NCI-H82 (cell line): ENCODE results near the gene SUPT3H.
"Not testable (repeated sequence)": the region's sequence is repeated elsewhere in the genome, so short reads cannot be mapped to it uniquely, and the experiment has no call there.

Source experiments
- DNase-seq: peaks from one replicate; lab custom pipeline; 2025; lab: John Stamatoyannopoulos, UW

The SUPT3H gene

GRCh38 chr6:45062659-45063058 is 315.1 kb downstream of the SUPT3H start:
- DNase-seq, result not testable (repeated sequence)

GRCh38 chr6:45057711-45058110 is 320.0 kb downstream of the SUPT3H start:
- DNase-seq, result no peak

GRCh38 chr6:45054610-45055009 is 323.1 kb downstream of the SUPT3H start:
- no peak for DNase-seq

GRCh38 chr6:45052325-45052724 is 325.4 kb downstream of the SUPT3H start:
- no peak for DNase-seq

GRCh38 chr6:45049188-45049843 is 328.4 kb downstream of the SUPT3H start:
- no peak for DNase-seq

GRCh38 chr6:45047573-45047972 is 330.2 kb downstream of the SUPT3H start:
- no peak for DNase-seq

- no peak for DNase-seq
Measured at GRCh38 chr6:45045253-45045601, 332.5 kb downstream of the SUPT3H start.

- no peak for DNase-seq
Measured at GRCh38 chr6:45044510-45045252, 333.1 kb downstream of the SUPT3H start.

GRCh38 chr6:45044086-45044485 is 333.6 kb downstream of the SUPT3H start:
- DNase-seq, result peak; percentile 36

GRCh38 chr6:45042673-45043072 is 335.1 kb downstream of the SUPT3H start:
- DNase-seq, result not testable (repeated sequence)

GRCh38 chr6:45038226-45038625 is 339.5 kb downstream of the SUPT3H start:
- no peak for DNase-seq

GRCh38 chr6:45036103-45036502 is 341.6 kb downstream of the SUPT3H start:
- DNase-seq, result no peak

- DNase-seq, result no peak
Measured at GRCh38 chr6:45032426-45032825, 345.3 kb downstream of the SUPT3H start.

GRCh38 chr6:45031601-45032000 is 346.1 kb downstream of the SUPT3H start:
- no peak for DNase-seq

- no peak for DNase-seq
Measured at GRCh38 chr6:45027126-45027525, 350.6 kb downstream of the SUPT3H start.

- no peak for DNase-seq
Measured at GRCh38 chr6:45026003-45026516, 351.7 kb downstream of the SUPT3H start.

GRCh38 chr6:45024610-45025009 is 353.1 kb downstream of the SUPT3H start:
- DNase-seq, result no peak

GRCh38 chr6:45021676-45022075 is 356.1 kb downstream of the SUPT3H start:
- DNase-seq, result no peak

- DNase-seq, result no peak
Measured at GRCh38 chr6:45012687-45013086, 365.0 kb downstream of the SUPT3H start.

- DNase-seq, result no peak
Measured at GRCh38 chr6:45009576-45009975, 368.2 kb downstream of the SUPT3H start.

GRCh38 chr6:45006893-45007292 is 370.8 kb downstream of the SUPT3H start:
- no peak for DNase-seq

- no peak for DNase-seq
Measured at GRCh38 chr6:45003961-45004360, 373.8 kb downstream of the SUPT3H start.

- DNase-seq, result no peak
Measured at GRCh38 chr6:45003387-45003786, 374.3 kb downstream of the SUPT3H start.
